SU-DHL-6 (cell line): ENCODE results near the gene PRKAG3.

ENCODE experiments used
- CTCF ChIP-seq: fragments of 200-600 bp; sonication (generic); IDR thresholded peaks from one replicate; pipeline ENCODE4 v1.5.1; 2017; ENCODE audit warnings: antibody characterized with exemption, mild to moderate bottlenecking, low read length, moderate library complexity; ENCODE audit not compliant: insufficient read depth, poor library complexity, severe bottlenecking
- EZH2phosphoT487 ChIP-seq: fragments of 200-600 bp; sonication (generic), shearing (Covaris generic); conservative IDR thresholded peaks from 2 replicates; pipeline ENCODE4 v1.6.1; 2018; ENCODE audit warnings: mild to moderate bottlenecking, antibody characterized with exemption, low read length, moderate library complexity, mixed read lengths

- no peak for TF ChIP-seq CTCF
- TF ChIP-seq EZH2phosphoT487: no peak
Observed at GRCh38 chr2:218804817-218805216, 26.8 kb downstream of the PRKAG3 start.
